IMR-90 (cell line): ENCODE measurements around the gene MCMBP. TPM values are rescaled to one million over a fixed set of nuclear protein-coding genes. Genes with fewer than 3 reads are reported as not detected.

Source experiments
- ATAC-seq: fragments of 200-7000 bp; cut with Tn5 transposase; 2 replicates; pipeline ENCODE4 v1.9.1; 2020; ENCODE audit warnings: low read depth, mild to moderate bottlenecking, moderate library complexity
- BruUV-seq: library from RNA; stranded (reverse); fragments of 400-500 nt; replicated peaks from 2 replicates; lab custom pipeline; 2021; lab: Mats Ljungman, UMichigan
- CTCF ChIA-PET: fragments of 300-600 bp; formaldehyde crosslinking; extraction: SDS; loops from one replicate; lab custom pipeline; 2021; ENCODE audit warnings: antibody characterized with exemption; lab: Yijun Ruan, JAX
- POLR2A ChIA-PET: fragments of 300-600 bp; sonication (Branson Sonifier 250); formaldehyde crosslinking; loops from one replicate; lab custom pipeline; 2022; ENCODE audit warnings: antibody characterized with exemption; ENCODE audit not compliant: unreplicated experiment; lab: Charles Lee
- DNase-seq: peaks from one replicate; pipeline ENCODE4 v3.0.0; 2013
- H2AFZ ChIP-seq: replicated peaks from 2 replicates; pipeline ENCODE3; 2013; ENCODE audit warnings: low read length, mild to moderate bottlenecking; ENCODE audit not compliant: poor library complexity
- H2AK5ac ChIP-seq: 2 replicates; pipeline ENCODE4 v1.6.1; 2013; ENCODE audit warnings: low read depth, low read length, inconsistent platforms
- H2AK9ac ChIP-seq: replicated peaks from 2 replicates; pipeline ENCODE3; 2013; ENCODE audit warnings: mild to moderate bottlenecking, low read depth, low read length, moderate library complexity; ENCODE audit not compliant: poor library complexity
- H2BK120ac ChIP-seq: 2 replicates; pipeline ENCODE4 v1.6.1; 2013; ENCODE audit warnings: low read depth, low read length, inconsistent platforms
- H2BK15ac ChIP-seq: 3 replicates; pipeline ENCODE4 v1.6.1; 2013; ENCODE audit warnings: low read depth, low read length, inconsistent platforms
- H2BK20ac ChIP-seq: 2 replicates; pipeline ENCODE4 v1.6.1; 2013; ENCODE audit warnings: low read depth, mild to moderate bottlenecking, inconsistent platforms, low read length, moderate library complexity
- H2BK5ac ChIP-seq: 2 replicates; pipeline ENCODE4 v1.6.1; 2013; ENCODE audit warnings: mild to moderate bottlenecking, low read depth, low read length, inconsistent platforms; ENCODE audit not compliant: poor library complexity, severe bottlenecking
- H3K14ac ChIP-seq: replicated peaks from 2 replicates; pipeline ENCODE4 v1.6.1; 2013; ENCODE audit warnings: low read depth, low read length, inconsistent platforms
- H3K18ac ChIP-seq: 2 replicates; pipeline ENCODE4 v1.6.1; 2013; ENCODE audit warnings: low read depth, low read length, control low read depth
- H3K23ac ChIP-seq: 2 replicates; pipeline ENCODE4 v1.6.1; 2013; ENCODE audit warnings: low read depth, low read length, inconsistent platforms
- H3K27ac ChIP-seq: 2 replicates; pipeline ENCODE4 v1.5.1; 2013; ENCODE audit warnings: mild to moderate bottlenecking, control low read depth, low read length; ENCODE audit not compliant: insufficient read depth
- H3K27me3 ChIP-seq: 2 replicates; pipeline ENCODE4 v1.6.1; 2013; ENCODE audit warnings: low read length; ENCODE audit not compliant: control insufficient read depth, insufficient read depth
- H3K36me3 ChIP-seq: 2 replicates; pipeline ENCODE4 v1.6.1; 2013; ENCODE audit warnings: low read length, mixed read lengths; ENCODE audit not compliant: control insufficient read depth, insufficient read depth
- H3K4ac ChIP-seq: 2 replicates; pipeline ENCODE4 v1.6.1; 2013; ENCODE audit warnings: low read depth, low read length, inconsistent platforms
- H3K4me1 ChIP-seq: 2 replicates; pipeline ENCODE4 v1.6.1; 2013; ENCODE audit warnings: low read length, mixed read lengths; ENCODE audit not compliant: control insufficient read depth, insufficient read depth
- H3K4me2 ChIP-seq: 2 replicates; pipeline ENCODE4 v1.6.1; 2013; ENCODE audit warnings: low read depth, mild to moderate bottlenecking, control low read depth, low read length, moderate library complexity
- H3K4me3 ChIP-seq: 2 replicates; pipeline ENCODE4 v1.5.1; 2013; ENCODE audit warnings: low read depth, mild to moderate bottlenecking, control low read depth, low read length, moderate library complexity; ENCODE audit not compliant: insufficient read depth
- H3K56ac ChIP-seq: 2 replicates; pipeline ENCODE4 v1.6.1; 2013; ENCODE audit warnings: low read length, inconsistent platforms; ENCODE audit not compliant: insufficient read depth; ENCODE audit errors: extremely low read depth
- H3K79me1 ChIP-seq, 2 experiments: 2 replicates each; pipeline ENCODE4 v1.6.1; 2013; ENCODE audit warnings: low read length in 2 of 2, inconsistent platforms in 1 of 2, low read depth in 1 of 2
- H3K9ac ChIP-seq: 2 replicates; pipeline ENCODE4 v1.6.1; 2013; ENCODE audit warnings: low read depth, low read length, control low read depth
- H3K9me1 ChIP-seq: 2 replicates; pipeline ENCODE4 v1.6.1; 2013; ENCODE audit warnings: low read length, inconsistent platforms; ENCODE audit not compliant: insufficient read depth
- H3K9me3 ChIP-seq: 2 replicates; pipeline ENCODE4 v1.6.1; 2013; ENCODE audit warnings: low read length; ENCODE audit not compliant: control insufficient read depth, insufficient read depth
- H4K20me1 ChIP-seq: 2 replicates; pipeline ENCODE4 v1.6.1; 2013; ENCODE audit warnings: low read length, inconsistent platforms; ENCODE audit not compliant: insufficient read depth
- H4K5ac ChIP-seq: 2 replicates; pipeline ENCODE4 v1.6.1; 2013; ENCODE audit warnings: mild to moderate bottlenecking, low read depth, low read length, control low read depth
- H4K8ac ChIP-seq, 2 experiments: 2 replicates each; pipeline ENCODE4 v1.6.1; 2013; ENCODE audit warnings: low read depth in 2 of 2, low read length in 2 of 2, control low read depth in 1 of 2, inconsistent platforms in 1 of 2
- H4K91ac ChIP-seq: 2 replicates; pipeline ENCODE4 v1.6.1; 2013; ENCODE audit warnings: low read depth, low read length, inconsistent platforms; ENCODE audit not compliant: insufficient read depth
- BHLHE40 ChIP-seq: fragments of 150-350 bp; IDR thresholded peaks from 2 replicates; pipeline ENCODE4 v1.6.1; 2016; ENCODE audit warnings: mild to moderate bottlenecking, low read depth, low read length
- CEBPB ChIP-seq: IDR thresholded peaks from 2 replicates; pipeline ENCODE4 v1.6.1; 2012; ENCODE audit warnings: low read depth, low read length, improper control_type of control experiment
- CTCF ChIP-seq: conservative IDR thresholded peaks from 2 replicates; pipeline ENCODE4 v1.5.1; 2012; ENCODE audit warnings: mild to moderate bottlenecking, low read depth, low read length, improper control_type of control experiment
- ELK1 ChIP-seq: fragments of 150-350 bp; IDR thresholded peaks from 2 replicates; pipeline ENCODE4 v1.6.1; 2016; ENCODE audit warnings: low read depth, mild to moderate bottlenecking, low read length, moderate library complexity, borderline replicate concordance
- FOS ChIP-seq: fragments of 150-350 bp; IDR thresholded peaks from 2 replicates; pipeline ENCODE4 v1.6.1; 2016; ENCODE audit warnings: low read depth, low read length
- MXI1 ChIP-seq: IDR thresholded peaks from 2 replicates; pipeline ENCODE4 v1.6.1; 2012; ENCODE audit warnings: low read depth, mild to moderate bottlenecking, low read length, moderate library complexity, borderline replicate concordance
- NFE2L2 ChIP-seq: fragments of 150-350 bp; IDR thresholded peaks from 2 replicates; pipeline ENCODE4 v1.6.1; 2016; ENCODE audit warnings: low read depth, mild to moderate bottlenecking, low read length
- POLR2A ChIP-seq: IDR thresholded peaks from 2 replicates; pipeline ENCODE4 v1.6.1; 2012; ENCODE audit warnings: mild to moderate bottlenecking, low read depth, low read length
- SMC3 ChIP-seq: fragments of 150-350 bp; IDR thresholded peaks from 2 replicates; pipeline ENCODE4 v1.6.1; 2016; ENCODE audit warnings: low read depth, mild to moderate bottlenecking, antibody characterized with exemption, low read length, moderate library complexity
- WGBS, 2 experiments: methylation state at CpG; one replicate each; pipeline versions ENCODE4 v1.1.5 to v1.1.7; 2013; ENCODE audit warnings: missing lambda C conversion rate in 2 of 2; ENCODE audit not compliant: insufficient read length in 1 of 2; ENCODE audit errors: extremely low coverage in 2 of 2; 5-methylcytosine and 5-hydroxymethylcytosine counted together
- dilution Hi-C: fragments of 300-500 bp; cut with HindIII; formaldehyde crosslinking; loops from one replicate; pipeline ENCODE4 v1.14.3; 2018; ENCODE audit warnings: low sequenced_read_pairs; ENCODE audit not compliant: unreplicated experiment
- in situ Hi-C: fragments of 300-500 bp; cut with MboI; formaldehyde crosslinking; loops from 3 replicates; pipeline ENCODE4 v1.14.3; 2019; ENCODE audit warnings: low sequenced_read_pairs, inconsistent platforms, mixed read lengths
- intact Hi-C: fragments of 100-400 bp; cut with micrococcal nuclease; formaldehyde crosslinking; loops from 2 replicates; pipeline ENCODE4 v1.10.0; 2022
- polyA plus RNA-seq, 3 experiments: library from polyadenylated mRNA; depleted of rRNA; stranded (reverse); fragments of >200 nt; gene quantifications; 2 replicates each; pipeline ENCODE4 v1.2.3, GENCODE V29; 2012; ENCODE audit warnings: low replicate concordance in 1 of 3
- total RNA-seq: library from RNA; depleted of rRNA; stranded (reverse); fragments of >200 nt; gene quantifications from 2 replicates; pipeline ENCODE4 v1.2.3, GENCODE V29; 2012

Gene MCMBP
- total and polyA plus RNA-seq, 2 of the 4 experiments (the other 2 are of a cell fraction), result 39.0 to 59.9 TPM

GRCh38 chr10:119863951-119864565 lies 8.6 kb downstream of the MCMBP start:
- H2AFZ ChIP-seq, result no peak overlapping the region
- no peak overlapping the region for H2BK15ac ChIP-seq
- no peak overlapping the region for H4K91ac ChIP-seq
- BruUV-seq, result no TSS peak
- no peak overlapping the region for H2BK5ac ChIP-seq
- H2AK5ac ChIP-seq, result no peak overlapping the region
- dilution Hi-C loops (no loop called here), in situ Hi-C loops (loop anchor here (25.0 kb wide), 1 partner anchor 677 kb away; the partner anchor contains the start of gene PRDX3), intact Hi-C loops (no loop called here)
- CTCF ChIA-PET, result interaction anchor here (0.6 to 0.9 kb wide), 5 partner anchors 8 to 255 kb away, joined by 4 to 5 read pairs (median 4); no protein-coding TSS in a partner anchor
- no peak overlapping the region for H2AK9ac ChIP-seq
- H3K9me1 ChIP-seq, result peaks cover 6% of the 10 kb centered on the region; the same call in 1 of the 2 replicates
- no peak overlapping the region for H2BK20ac ChIP-seq
- H3K4me2 ChIP-seq, result no peak overlapping the region
- no peak overlapping the region for H3K23ac ChIP-seq
- no peak overlapping the region for H2BK120ac ChIP-seq
- DNase-seq, result no peak
- H3K9me3 ChIP-seq, result 0 out of 2 replicates have a peak, but pooled peaks cover 2% of the 10 kb centered on the region
- H3K79me1 ChIP-seq, result peaks cover 2 to 47% of the 10 kb centered on the region in 2 experiments; a peak in 2 of 4 replicates
- peaks cover 75% of the 10 kb centered on the region for H4K20me1 ChIP-seq
- WGBS, 2 experiments, result no CpG with 5 or more reads among the region's 4 CpGs
- TF ChIP-seq CTCF, result no peak
- TF ChIP-seq FOS, result no peak
- TF ChIP-seq MXI1, result no peak
- TF ChIP-seq BHLHE40, result no peak
- TF ChIP-seq SMC3, result no peak
- no peak for TF ChIP-seq NFE2L2
- no peak for TF ChIP-seq POLR2A
- no peak for TF ChIP-seq CEBPB
- no peak for TF ChIP-seq ELK1
- H3K56ac ChIP-seq, result no peak overlapping the region
- no peak overlapping the region for H4K5ac ChIP-seq
- H3K18ac ChIP-seq, result no peak overlapping the region
- H3K14ac ChIP-seq, result no peak overlapping the region
- no peak overlapping the region for H3K27ac ChIP-seq
- no peaks in the 10 kb centered on the region for H3K27me3 ChIP-seq
- H3K4me1 ChIP-seq, result peaks cover 2% of the 10 kb centered on the region; the same call in 1 of the 2 replicates
- POLR2A ChIA-PET, result no interaction called here
- no peak for ATAC-seq
- no peak overlapping the region for H3K4me3 ChIP-seq
- H3K9ac ChIP-seq, result no peak overlapping the region
- no peak overlapping the region for H3K4ac ChIP-seq
- no peaks in the 10 kb centered on the region for H3K36me3 ChIP-seq
- H4K8ac ChIP-seq, result no peak overlapping the region
